Naive thymus-derived CD4-positive, alpha-beta T cell (primary cell): ENCODE results near the gene UGT1A6. TPM values are rescaled to one million over a fixed set of nuclear protein-coding genes. Genes with fewer than 3 reads are reported as not detected.
"Not testable (repeated sequence)": the region's sequence is repeated elsewhere in the genome, so short reads cannot be mapped to it uniquely, and the experiment has no call there.

Experiments
- ATAC-seq: fragments of 150-1000 bp; cut with Tn5 transposase; 2 replicates; pipeline ENCODE4 v1.10.0; 2021; ENCODE audit warnings: mild to moderate bottlenecking, moderate library complexity
- CTCF ChIA-PET: fragments of 350-600 bp; sonication (Branson Sonifier 250); formaldehyde crosslinking; loops from one replicate; lab custom pipeline; 2021; ENCODE audit warnings: antibody characterized with exemption; lab: Charles Lee
- POLR2A ChIA-PET: fragments of 350-600 bp; sonication (Branson Sonifier 250); formaldehyde crosslinking; loops from one replicate; lab custom pipeline; 2021; ENCODE audit warnings: antibody characterized with exemption, inconsistent platforms; lab: Charles Lee
- DNase-seq, 9 donors: peaks; one replicate each; pipeline versions ENCODE4 v3.0.0 to v3.0.0-alpha.2; 2020 to 2022; ENCODE audit warnings: mixed read lengths in 1 of 9
- H3K27ac ChIP-seq: one replicate; pipeline ENCODE4 v1.7.0; 2013; ENCODE audit warnings: mild to moderate bottlenecking, low read depth, low read length, moderate library complexity
- H3K27me3 ChIP-seq, 2 donors: one replicate each; pipeline ENCODE4 v1.7.0; 2013; ENCODE audit warnings: low read length in 2 of 2, mild to moderate bottlenecking in 2 of 2, moderate library complexity in 2 of 2; ENCODE audit not compliant: control insufficient read depth in 2 of 2, insufficient read depth in 2 of 2
- H3K36me3 ChIP-seq, 3 experiments: 1 replicate in 2 of 3; 2 replicates in 1 of 3; pipeline ENCODE4 v1.7.0; 2013; ENCODE audit warnings: low read length in 3 of 3, mild to moderate bottlenecking in 3 of 3, moderate library complexity in 1 of 3; ENCODE audit not compliant: insufficient read depth in 3 of 3, control insufficient read depth in 2 of 3
- H3K4me1 ChIP-seq, 2 donors: one replicate each; pipeline ENCODE4 v1.7.0; 2013; ENCODE audit warnings: low read length in 2 of 2, mild to moderate bottlenecking in 2 of 2, moderate library complexity in 1 of 2; ENCODE audit not compliant: control insufficient read depth in 2 of 2, insufficient read depth in 2 of 2
- H3K4me3 ChIP-seq: 2 replicates; pipeline ENCODE4 v1.7.0; 2013; ENCODE audit warnings: mild to moderate bottlenecking, low read length
- H3K9me3 ChIP-seq, 3 experiments: 1 replicate in 2 of 3; 2 replicates in 1 of 3; pipeline ENCODE4 v1.7.0; 2013; ENCODE audit warnings: low read length in 3 of 3; ENCODE audit not compliant: control insufficient read depth in 2 of 3
- H3K27ac Mint-ChIP-seq, 9 donors: one replicate each; pipeline ENCODE4 v1.8.0; 2020 to 2022; ENCODE audit warnings: mixed read lengths in 9 of 9, mild to moderate bottlenecking in 8 of 9, moderate library complexity in 5 of 9, inconsistent platforms in 2 of 9
- H3K27me3 Mint-ChIP-seq, 5 donors: one replicate each; pipeline ENCODE4 v1.8.0; 2021 to 2022; ENCODE audit warnings: mixed read lengths in 5 of 5, mild to moderate bottlenecking in 1 of 5
- H3K36me3 Mint-ChIP-seq, 5 donors: one replicate each; pipeline ENCODE4 v1.8.0; 2020 to 2022; ENCODE audit warnings: mixed read lengths in 5 of 5, mild to moderate bottlenecking in 3 of 5, inconsistent platforms in 1 of 5
- H3K4me1 Mint-ChIP-seq, 7 donors: one replicate each; pipeline ENCODE4 v1.8.0; 2020 to 2022; ENCODE audit warnings: mixed read lengths in 7 of 7, mild to moderate bottlenecking in 3 of 7, inconsistent platforms in 1 of 7
- H3K4me3 Mint-ChIP-seq, 10 donors: one replicate each; pipeline ENCODE4 v1.8.0; 2020 to 2022; ENCODE audit warnings: mild to moderate bottlenecking in 10 of 10, mixed read lengths in 10 of 10, moderate library complexity in 6 of 10, inconsistent platforms in 2 of 10
- H3K9me3 Mint-ChIP-seq, 11 donors: one replicate each; pipeline ENCODE4 v1.8.0; 2020 to 2022; ENCODE audit warnings: mixed read lengths in 11 of 11, mild to moderate bottlenecking in 4 of 11, inconsistent platforms in 1 of 11, moderate library complexity in 1 of 11
- intact Hi-C, 2 donors: fragments of 100-400 bp; cut with micrococcal nuclease; formaldehyde crosslinking; loops; one replicate each; pipeline ENCODE4 v1.15.1; 2023
- polyA plus RNA-seq, 2 donors: library from polyadenylated mRNA; unstranded; fragments of 300-500 nt; fragmentation: Illumina TruSeq; gene quantifications; one replicate each; pipeline ENCODE4 v1.2.3, GENCODE V29; 2021
- total RNA-seq, 6 experiments: library from RNA in 5 of 6; stranded (reverse) in 5 of 6; gene quantifications; 1 replicate in 5 of 6; 2 replicates in 1 of 6; pipeline ENCODE4 v1.2.3 and lab custom pipeline; 2021 to 2026

The UGT1A6 gene
- total and polyA plus RNA-seq, 7 experiments from 2014 or later = not detected

- DNase-seq (no peak), ATAC-seq (no peak)
- intact Hi-C loops = no loop called here
- peaks cover 0 to 6% (median 0%) of the 10 kb centered on the region in 5 donors for H3K36me3 Mint-ChIP-seq
- H3K4me3 Mint-ChIP-seq = no peak overlapping the region
- POLR2A ChIA-PET = no interaction called here
- no peaks in the 10 kb centered on the region for H3K36me3 ChIP-seq
- H3K27me3 ChIP-seq = no peaks in the 10 kb centered on the region
- peaks cover 0 to 2% (median 0%) of the 10 kb centered on the region in 11 donors for H3K9me3 Mint-ChIP-seq
- no peaks in the 10 kb centered on the region for H3K9me3 ChIP-seq
- no peak overlapping the region for H3K27ac Mint-ChIP-seq
- no peak overlapping the region for H3K4me3 ChIP-seq
- no peaks in the 10 kb centered on the region for H3K4me1 ChIP-seq
- H3K27me3 Mint-ChIP-seq = peaks cover 2 to 24% (median 4%) of the 10 kb centered on the region in 5 donors
- no peak overlapping the region for H3K27ac ChIP-seq
- H3K4me1 Mint-ChIP-seq = no peaks in the 10 kb centered on the region
- CTCF ChIA-PET = no interaction called here
Measured at GRCh38 chr2:233691443-233692433, 952 bp upstream of the UGT1A6 start.

GRCh38 chr2:233693963-233694362 lies 1.3 kb downstream of the UGT1A6 start:
- ChIA-PET POLR2A (no interaction called here), CTCF (no interaction called here)
- peak overlapping the region in 1 of 9 donors; percentile 77 for H3K27ac Mint-ChIP-seq
- H3K9me3 Mint-ChIP-seq = no peaks in the 10 kb centered on the region
- H3K36me3 ChIP-seq = no peaks in the 10 kb centered on the region
- no peaks in the 10 kb centered on the region for H3K4me1 ChIP-seq
- intact Hi-C loops = no loop called here
- H3K4me3 ChIP-seq = no peak overlapping the region
- H3K4me1 Mint-ChIP-seq = no peaks in the 10 kb centered on the region
- DNase-seq (no peak), ATAC-seq (no peak)
- H3K9me3 ChIP-seq = no peaks in the 10 kb centered on the region
- H3K27ac ChIP-seq = no peak overlapping the region
- peaks cover 0 to 26% (median 3%) of the 10 kb centered on the region in 5 donors for H3K27me3 Mint-ChIP-seq
- H3K4me3 Mint-ChIP-seq = no peak overlapping the region
- H3K36me3 Mint-ChIP-seq = peaks cover 0 to 3% (median 0%) of the 10 kb centered on the region in 5 donors
- H3K27me3 ChIP-seq = no peaks in the 10 kb centered on the region

- no peak for ATAC-seq
- CTCF ChIA-PET = no interaction called here
- no peak overlapping the region for H3K4me3 Mint-ChIP-seq
Measured at GRCh38 chr2:233698740-233699139, 6.0 kb downstream of the UGT1A6 start.

GRCh38 chr2:233699424-233700027 lies 6.8 kb downstream of the UGT1A6 start:
- Histone ChIP-seq H3K27ac (no peak overlapping the region), H3K9me3 (no peaks in the 10 kb centered on the region), H3K4me3 (no peak overlapping the region), H3K36me3 (no peaks in the 10 kb centered on the region), H3K27me3 (no peaks in the 10 kb centered on the region), H3K4me1 (no peaks in the 10 kb centered on the region)
- Mint-ChIP-seq H3K9me3 (peaks cover 0 to 8% (median 3%) of the 10 kb centered on the region in 11 donors), H3K36me3 (peaks cover 0 to 5% (median 3%) of the 10 kb centered on the region in 5 donors), H3K27me3 (peaks cover 12 to 33% (median 14%) of the 10 kb centered on the region in 5 donors), H3K4me1 (no peaks in the 10 kb centered on the region), H3K27ac (peak overlapping the region in 1 of 9 donors; percentile 9), H3K4me3 (no peak overlapping the region)
- intact Hi-C loops = no loop called here
- CTCF ChIA-PET = interaction anchor here (0.7 kb wide), 1 partner anchor 1139 kb away, joined by 4 read pairs; no protein-coding TSS in a partner anchor
- POLR2A ChIA-PET = no interaction called here
- no peak for ATAC-seq
- DNase-seq = no peak

More at GRCh38 chr2:233698740-233699139, 6.0 kb downstream of the UGT1A6 start:
- DNase-seq = no peak
- intact Hi-C loops = no loop called here
- POLR2A ChIA-PET = no interaction called here
- Histone ChIP-seq H3K4me1 (no peaks in the 10 kb centered on the region), H3K27me3 (no peaks in the 10 kb centered on the region), H3K27ac (no peak overlapping the region), H3K4me3 (no peak overlapping the region), H3K36me3 (no peaks in the 10 kb centered on the region), H3K9me3 (no peaks in the 10 kb centered on the region)
- H3K27me3 Mint-ChIP-seq = peaks cover 7 to 30% (median 12%) of the 10 kb centered on the region in 5 donors
- H3K36me3 Mint-ChIP-seq = peaks cover 0 to 3% (median 0%) of the 10 kb centered on the region in 5 donors
- H3K27ac Mint-ChIP-seq = no peak overlapping the region
- H3K4me1 Mint-ChIP-seq = no peaks in the 10 kb centered on the region
- peaks cover 0 to 2% (median 0%) of the 10 kb centered on the region in 11 donors for H3K9me3 Mint-ChIP-seq

- no peak overlapping the region for H3K4me3 Mint-ChIP-seq
- peak; percentile 53 for ATAC-seq
- peaks cover 0 to 10% (median 3%) of the 10 kb centered on the region in 11 donors for H3K9me3 Mint-ChIP-seq
- no peaks in the 10 kb centered on the region for H3K36me3 ChIP-seq
- no peak overlapping the region for H3K27ac ChIP-seq
- no peaks in the 10 kb centered on the region for H3K9me3 ChIP-seq
- ChIA-PET CTCF (no interaction called here), POLR2A (no interaction called here)
- H3K27me3 Mint-ChIP-seq = peaks cover 12 to 33% (median 14%) of the 10 kb centered on the region in 5 donors
- no peaks in the 10 kb centered on the region for H3K4me1 ChIP-seq
- no peaks in the 10 kb centered on the region for H3K27me3 ChIP-seq
- no peaks in the 10 kb centered on the region for H3K4me1 Mint-ChIP-seq
- H3K36me3 Mint-ChIP-seq = peaks cover 0 to 5% (median 3%) of the 10 kb centered on the region in 5 donors
- no peak overlapping the region for H3K4me3 ChIP-seq
- intact Hi-C loops = no loop called here
- H3K27ac Mint-ChIP-seq = no peak overlapping the region
- no peak for DNase-seq
Measured at GRCh38 chr2:233700028-233700635, 7.4 kb downstream of the UGT1A6 start.

GRCh38 chr2:233700842-233701241 lies 8.2 kb downstream of the UGT1A6 start:
- H3K4me1 Mint-ChIP-seq, ATAC-seq, DNase-seq, H3K36me3 ChIP-seq, POLR2A ChIA-PET, H3K27me3 ChIP-seq, H3K9me3 ChIP-seq, H3K4me3 ChIP-seq, H3K4me3 Mint-ChIP-seq, H3K4me1 ChIP-seq, H3K27ac ChIP-seq, H3K36me3 Mint-ChIP-seq, H3K27ac Mint-ChIP-seq, CTCF ChIA-PET, intact Hi-C loops: not testable (repeated sequence)
- Mint-ChIP-seq H3K9me3 (peaks cover 0 to 10% (median 3%) of the 10 kb centered on the region in 11 donors), H3K27me3 (peaks cover 12 to 33% (median 14%) of the 10 kb centered on the region in 5 donors)
